HCT116 (cell line): ENCODE results near the gene G0S2.

Experiments
- POLR2A ChIP-seq: IDR thresholded peaks from 2 replicates; pipeline ENCODE4 v1.7.0; 2011; ENCODE audit warnings: borderline replicate concordance; ENCODE audit not compliant: insufficient read depth, insufficient read length; ENCODE audit errors: extremely low read depth
- RAD21 ChIP-seq: IDR thresholded peaks from 2 replicates; pipeline ENCODE4 v1.6.1; 2012; ENCODE audit warnings: low read depth, mild to moderate bottlenecking
- SP1 ChIP-seq: IDR thresholded peaks from 2 replicates; pipeline ENCODE4 v1.6.1; 2012; ENCODE audit warnings: low read depth
- ZNF274 ChIP-seq: fragments of 200-500 bp; sonication (Bioruptor generic); IDR thresholded peaks from 2 replicates; pipeline ENCODE4 v1.6.1; 2014; ENCODE audit warnings: mild to moderate bottlenecking, low read depth, low read length, inconsistent platforms
- TF ChIP-seq, protein P1 (sequence below), 3 experiments: fragments of 200-600 bp in 1 of 3; sonication (generic) in 1 of 3; IDR thresholded peaks in 2 of 3; conservative IDR thresholded peaks in 1 of 3; 2 replicates each; pipeline ENCODE4 v1.5.1; 2012 to 2017; ENCODE audit warnings: low read depth in 2 of 3, low read length in 2 of 3, antibody characterized with exemption in 1 of 3, borderline replicate concordance in 1 of 3, control low read depth in 1 of 3, mild to moderate bottlenecking in 1 of 3, mixed read lengths in 1 of 3, mixed run types in 1 of 3, moderate library complexity in 1 of 3; ENCODE audit not compliant: insufficient read depth in 1 of 3

DNA sequence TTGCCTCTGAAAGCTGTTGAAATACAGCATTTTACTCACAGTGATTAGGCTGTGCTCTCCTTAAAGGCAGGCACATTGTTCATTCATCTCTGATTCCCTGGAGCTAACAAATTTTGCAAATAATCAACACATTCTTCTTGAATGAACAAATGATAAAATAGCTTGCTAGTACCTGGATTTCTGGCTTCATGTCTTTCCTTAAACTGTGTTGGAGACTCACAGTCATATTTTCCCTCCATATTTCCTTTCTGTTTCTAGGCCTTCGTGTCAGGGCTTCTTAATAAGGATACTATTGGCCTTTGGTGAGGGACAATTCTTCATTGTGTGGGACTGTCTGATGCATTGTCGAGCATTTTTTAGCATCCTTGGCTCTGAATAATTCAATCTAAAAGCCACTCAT lies 39.1 kb downstream of the G0S2 start:
- TF ChIP-seq SP1 (no peak), POLR2A (no peak), RAD21 (no peak), ZNF274 (no peak)
- TF ChIP-seq, protein P1, sequence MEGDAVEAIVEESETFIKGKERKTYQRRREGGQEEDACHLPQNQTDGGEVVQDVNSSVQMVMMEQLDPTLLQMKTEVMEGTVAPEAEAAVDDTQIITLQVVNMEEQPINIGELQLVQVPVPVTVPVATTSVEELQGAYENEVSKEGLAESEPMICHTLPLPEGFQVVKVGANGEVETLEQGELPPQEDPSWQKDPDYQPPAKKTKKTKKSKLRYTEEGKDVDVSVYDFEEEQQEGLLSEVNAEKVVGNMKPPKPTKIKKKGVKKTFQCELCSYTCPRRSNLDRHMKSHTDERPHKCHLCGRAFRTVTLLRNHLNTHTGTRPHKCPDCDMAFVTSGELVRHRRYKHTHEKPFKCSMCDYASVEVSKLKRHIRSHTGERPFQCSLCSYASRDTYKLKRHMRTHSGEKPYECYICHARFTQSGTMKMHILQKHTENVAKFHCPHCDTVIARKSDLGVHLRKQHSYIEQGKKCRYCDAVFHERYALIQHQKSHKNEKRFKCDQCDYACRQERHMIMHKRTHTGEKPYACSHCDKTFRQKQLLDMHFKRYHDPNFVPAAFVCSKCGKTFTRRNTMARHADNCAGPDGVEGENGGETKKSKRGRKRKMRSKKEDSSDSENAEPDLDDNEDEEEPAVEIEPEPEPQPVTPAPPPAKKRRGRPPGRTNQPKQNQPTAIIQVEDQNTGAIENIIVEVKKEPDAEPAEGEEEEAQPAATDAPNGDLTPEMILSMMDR (IDR thresholded peaks at IDR 0.05 in 2 of 3, conservative IDR thresholded peaks at IDR 0.05 in 1 of 3; ENCODE audit: borderline replicate concordance in 1 of 3, insufficient read depth in 1 of 3, low read depth in 2 of 3, low read length in 2 of 3) = no peak
